Measurements from ENCODE around the gene CCDC85B. TPM values are rescaled to one million over a fixed set of nuclear protein-coding genes. Genes with fewer than 3 reads are reported as not detected.

The CCDC85B gene
- total and polyA plus RNA-seq, 2 of the 13 experiments (the other 11 are each of a cell fraction or from before 2014, with no cell fraction given): 8.2 to 19.5 TPM

DNA sequence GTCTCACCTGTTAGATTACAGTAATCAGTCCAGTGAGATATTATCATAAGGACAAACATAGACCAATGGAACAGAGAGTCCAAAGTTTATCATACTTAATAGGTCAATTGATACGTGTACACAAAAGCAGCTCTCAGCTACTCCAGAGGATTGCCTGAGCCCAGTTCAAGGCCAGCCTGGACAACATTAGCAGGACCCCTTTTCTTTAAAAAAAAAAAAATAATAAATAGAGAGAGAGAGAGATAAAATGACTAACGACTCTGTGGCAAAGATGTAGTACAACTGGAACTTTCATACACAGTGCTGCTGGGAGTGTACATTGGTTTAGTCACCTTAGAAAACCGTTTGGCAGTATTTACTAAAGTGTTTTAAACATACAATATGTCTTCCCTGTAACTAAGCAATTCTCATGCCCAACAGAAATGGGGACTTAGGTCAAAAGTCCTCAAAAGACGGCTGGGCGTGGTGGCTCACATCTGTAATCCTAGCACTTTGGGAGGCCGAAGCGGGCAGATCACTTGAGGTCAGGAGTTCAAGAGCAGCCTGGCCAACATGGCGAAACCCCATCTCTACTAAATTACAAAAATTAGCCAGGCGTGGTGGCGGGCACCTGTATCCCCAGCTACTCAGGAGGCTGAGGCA is 46.1 kb upstream of the CCDC85B start (continued):
- TF ChIP-seq, protein P1, sequence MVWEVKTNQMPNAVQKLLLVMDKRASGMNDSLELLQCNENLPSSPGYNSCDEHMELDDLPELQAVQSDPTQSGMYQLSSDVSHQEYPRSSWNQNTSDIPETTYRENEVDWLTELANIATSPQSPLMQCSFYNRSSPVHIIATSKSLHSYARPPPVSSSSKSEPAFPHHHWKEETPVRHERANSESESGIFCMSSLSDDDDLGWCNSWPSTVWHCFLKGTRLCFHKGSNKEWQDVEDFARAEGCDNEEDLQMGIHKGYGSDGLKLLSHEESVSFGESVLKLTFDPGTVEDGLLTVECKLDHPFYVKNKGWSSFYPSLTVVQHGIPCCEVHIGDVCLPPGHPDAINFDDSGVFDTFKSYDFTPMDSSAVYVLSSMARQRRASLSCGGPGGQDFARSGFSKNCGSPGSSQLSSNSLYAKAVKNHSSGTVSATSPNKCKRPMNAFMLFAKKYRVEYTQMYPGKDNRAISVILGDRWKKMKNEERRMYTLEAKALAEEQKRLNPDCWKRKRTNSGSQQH (CRISPR knock-in tag; IDR thresholded peaks at IDR 0.05; ENCODE audit: low read depth): no peak
- TF ChIP-seq ZNF703 (CRISPR knock-in tag; IDR thresholded peaks at IDR 0.05; ENCODE audit: borderline replicate concordance) (no peak), RCOR2 (CRISPR knock-in tag; IDR thresholded peaks at IDR 0.05) (no peak), TOPORS (CRISPR knock-in tag; IDR thresholded peaks at IDR 0.05) (no peak), MAF1 (CRISPR knock-in tag; IDR thresholded peaks at IDR 0.05; ENCODE audit: borderline replicate concordance) (no peak), CREB1 (IDR thresholded peaks at IDR 0.05) (no peak), CREB1 (CRISPR knock-in tag; IDR thresholded peaks at IDR 0.05) (peak; percentile 51), WIZ (CRISPR knock-in tag; IDR thresholded peaks at IDR 0.05) (no peak), ZFP62 (CRISPR knock-in tag; IDR thresholded peaks at IDR 0.05) (no peak), POLR2A (IDR thresholded peaks at IDR 0.05; ENCODE audit: insufficient read depth in 1 of 2, low read depth in 2 of 2, low read length in 2 of 2) (no peak), ZNF724P (CRISPR knock-in tag; IDR thresholded peaks at IDR 0.05; ENCODE audit: borderline replicate concordance) (no peak), EZH2 (conservative IDR thresholded peaks at IDR 0.05; ENCODE audit: low read depth, low read length) (no peak), ZZZ3 (CRISPR knock-in tag; IDR thresholded peaks at IDR 0.05; ENCODE audit: borderline replicate concordance) (no peak), NPAS2 (CRISPR knock-in tag; IDR thresholded peaks at IDR 0.05; ENCODE audit: borderline replicate concordance) (no peak)
- TF ChIP-seq, protein P2, sequence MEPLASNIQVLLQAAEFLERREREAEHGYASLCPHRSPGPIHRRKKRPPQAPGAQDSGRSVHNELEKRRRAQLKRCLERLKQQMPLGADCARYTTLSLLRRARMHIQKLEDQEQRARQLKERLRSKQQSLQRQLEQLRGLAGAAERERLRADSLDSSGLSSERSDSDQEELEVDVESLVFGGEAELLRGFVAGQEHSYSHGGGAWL (CRISPR knock-in tag; IDR thresholded peaks at IDR 0.05): no peak
- TF ChIP-seq, protein P3, sequence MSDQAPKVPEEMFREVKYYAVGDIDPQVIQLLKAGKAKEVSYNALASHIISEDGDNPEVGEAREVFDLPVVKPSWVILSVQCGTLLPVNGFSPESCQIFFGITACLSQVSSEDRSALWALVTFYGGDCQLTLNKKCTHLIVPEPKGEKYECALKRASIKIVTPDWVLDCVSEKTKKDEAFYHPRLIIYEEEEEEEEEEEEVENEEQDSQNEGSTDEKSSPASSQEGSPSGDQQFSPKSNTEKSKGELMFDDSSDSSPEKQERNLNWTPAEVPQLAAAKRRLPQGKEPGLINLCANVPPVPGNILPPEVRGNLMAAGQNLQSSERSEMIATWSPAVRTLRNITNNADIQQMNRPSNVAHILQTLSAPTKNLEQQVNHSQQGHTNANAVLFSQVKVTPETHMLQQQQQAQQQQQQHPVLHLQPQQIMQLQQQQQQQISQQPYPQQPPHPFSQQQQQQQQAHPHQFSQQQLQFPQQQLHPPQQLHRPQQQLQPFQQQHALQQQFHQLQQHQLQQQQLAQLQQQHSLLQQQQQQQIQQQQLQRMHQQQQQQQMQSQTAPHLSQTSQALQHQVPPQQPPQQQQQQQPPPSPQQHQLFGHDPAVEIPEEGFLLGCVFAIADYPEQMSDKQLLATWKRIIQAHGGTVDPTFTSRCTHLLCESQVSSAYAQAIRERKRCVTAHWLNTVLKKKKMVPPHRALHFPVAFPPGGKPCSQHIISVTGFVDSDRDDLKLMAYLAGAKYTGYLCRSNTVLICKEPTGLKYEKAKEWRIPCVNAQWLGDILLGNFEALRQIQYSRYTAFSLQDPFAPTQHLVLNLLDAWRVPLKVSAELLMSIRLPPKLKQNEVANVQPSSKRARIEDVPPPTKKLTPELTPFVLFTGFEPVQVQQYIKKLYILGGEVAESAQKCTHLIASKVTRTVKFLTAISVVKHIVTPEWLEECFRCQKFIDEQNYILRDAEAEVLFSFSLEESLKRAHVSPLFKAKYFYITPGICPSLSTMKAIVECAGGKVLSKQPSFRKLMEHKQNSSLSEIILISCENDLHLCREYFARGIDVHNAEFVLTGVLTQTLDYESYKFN (CRISPR knock-in tag; conservative IDR thresholded peaks at IDR 0.05): peak; percentile 73
- TF ChIP-seq, protein P4, sequence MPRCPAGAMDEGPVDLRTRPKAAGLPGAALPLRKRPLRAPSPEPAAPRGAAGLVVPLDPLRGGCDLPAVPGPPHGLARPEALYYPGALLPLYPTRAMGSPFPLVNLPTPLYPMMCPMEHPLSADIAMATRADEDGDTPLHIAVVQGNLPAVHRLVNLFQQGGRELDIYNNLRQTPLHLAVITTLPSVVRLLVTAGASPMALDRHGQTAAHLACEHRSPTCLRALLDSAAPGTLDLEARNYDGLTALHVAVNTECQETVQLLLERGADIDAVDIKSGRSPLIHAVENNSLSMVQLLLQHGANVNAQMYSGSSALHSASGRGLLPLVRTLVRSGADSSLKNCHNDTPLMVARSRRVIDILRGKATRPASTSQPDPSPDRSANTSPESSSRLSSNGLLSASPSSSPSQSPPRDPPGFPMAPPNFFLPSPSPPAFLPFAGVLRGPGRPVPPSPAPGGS (CRISPR knock-in tag; IDR thresholded peaks at IDR 0.05): no peak
- TF ChIP-seq, protein P5, sequence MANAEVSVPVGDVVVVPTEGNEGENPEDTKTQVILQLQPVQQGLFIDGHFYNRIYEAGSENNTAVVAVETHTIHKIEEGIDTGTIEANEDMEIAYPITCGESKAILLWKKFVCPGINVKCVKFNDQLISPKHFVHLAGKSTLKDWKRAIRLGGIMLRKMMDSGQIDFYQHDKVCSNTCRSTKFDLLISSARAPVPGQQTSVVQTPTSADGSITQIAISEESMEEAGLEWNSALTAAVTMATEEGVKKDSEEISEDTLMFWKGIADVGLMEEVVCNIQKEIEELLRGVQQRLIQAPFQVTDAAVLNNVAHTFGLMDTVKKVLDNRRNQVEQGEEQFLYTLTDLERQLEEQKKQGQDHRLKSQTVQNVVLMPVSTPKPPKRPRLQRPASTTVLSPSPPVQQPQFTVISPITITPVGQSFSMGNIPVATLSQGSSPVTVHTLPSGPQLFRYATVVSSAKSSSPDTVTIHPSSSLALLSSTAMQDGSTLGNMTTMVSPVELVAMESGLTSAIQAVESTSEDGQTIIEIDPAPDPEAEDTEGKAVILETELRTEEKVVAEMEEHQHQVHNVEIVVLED (CRISPR knock-in tag; IDR thresholded peaks at IDR 0.05; ENCODE audit: borderline replicate concordance): no peak
- TF ChIP-seq, protein P6, sequence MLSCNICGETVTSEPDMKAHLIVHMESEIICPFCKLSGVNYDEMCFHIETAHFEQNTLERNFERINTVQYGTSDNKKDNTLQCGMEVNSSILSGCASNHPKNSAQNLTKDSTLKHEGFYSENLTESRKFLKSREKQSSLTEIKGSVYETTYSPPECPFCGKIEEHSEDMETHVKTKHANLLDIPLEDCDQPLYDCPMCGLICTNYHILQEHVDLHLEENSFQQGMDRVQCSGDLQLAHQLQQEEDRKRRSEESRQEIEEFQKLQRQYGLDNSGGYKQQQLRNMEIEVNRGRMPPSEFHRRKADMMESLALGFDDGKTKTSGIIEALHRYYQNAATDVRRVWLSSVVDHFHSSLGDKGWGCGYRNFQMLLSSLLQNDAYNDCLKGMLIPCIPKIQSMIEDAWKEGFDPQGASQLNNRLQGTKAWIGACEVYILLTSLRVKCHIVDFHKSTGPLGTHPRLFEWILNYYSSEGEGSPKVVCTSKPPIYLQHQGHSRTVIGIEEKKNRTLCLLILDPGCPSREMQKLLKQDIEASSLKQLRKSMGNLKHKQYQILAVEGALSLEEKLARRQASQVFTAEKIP (CRISPR knock-in tag; IDR thresholded peaks at IDR 0.05; ENCODE audit: borderline replicate concordance): no peak
- TF ChIP-seq, protein P7, sequence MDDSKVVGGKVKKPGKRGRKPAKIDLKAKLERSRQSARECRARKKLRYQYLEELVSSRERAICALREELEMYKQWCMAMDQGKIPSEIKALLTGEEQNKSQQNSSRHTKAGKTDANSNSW (CRISPR knock-in tag; IDR thresholded peaks at IDR 0.05; ENCODE audit: borderline replicate concordance): no peak

Data from HepG2 (cell line).